Panc1 (cell line): Measurements from ENCODE around the gene ATG4D.

Experiments
- POLR2AphosphoS5 ChIP-seq: IDR thresholded peaks from 2 replicates; pipeline ENCODE4 v1.6.1; 2012; ENCODE audit warnings: mild to moderate bottlenecking, low read depth, low read length, moderate library complexity
- TCF7L2 ChIP-seq: IDR thresholded peaks from 2 replicates; pipeline ENCODE4 v1.6.1; 2011; ENCODE audit warnings: mild to moderate bottlenecking, low read depth, low read length, inconsistent platforms
- TF ChIP-seq, protein P1 (sequence below): fragments of 450-650 bp; IDR thresholded peaks from 2 replicates; pipeline ENCODE4 v1.5.1; 2017; ENCODE audit warnings: mild to moderate bottlenecking

DNA sequence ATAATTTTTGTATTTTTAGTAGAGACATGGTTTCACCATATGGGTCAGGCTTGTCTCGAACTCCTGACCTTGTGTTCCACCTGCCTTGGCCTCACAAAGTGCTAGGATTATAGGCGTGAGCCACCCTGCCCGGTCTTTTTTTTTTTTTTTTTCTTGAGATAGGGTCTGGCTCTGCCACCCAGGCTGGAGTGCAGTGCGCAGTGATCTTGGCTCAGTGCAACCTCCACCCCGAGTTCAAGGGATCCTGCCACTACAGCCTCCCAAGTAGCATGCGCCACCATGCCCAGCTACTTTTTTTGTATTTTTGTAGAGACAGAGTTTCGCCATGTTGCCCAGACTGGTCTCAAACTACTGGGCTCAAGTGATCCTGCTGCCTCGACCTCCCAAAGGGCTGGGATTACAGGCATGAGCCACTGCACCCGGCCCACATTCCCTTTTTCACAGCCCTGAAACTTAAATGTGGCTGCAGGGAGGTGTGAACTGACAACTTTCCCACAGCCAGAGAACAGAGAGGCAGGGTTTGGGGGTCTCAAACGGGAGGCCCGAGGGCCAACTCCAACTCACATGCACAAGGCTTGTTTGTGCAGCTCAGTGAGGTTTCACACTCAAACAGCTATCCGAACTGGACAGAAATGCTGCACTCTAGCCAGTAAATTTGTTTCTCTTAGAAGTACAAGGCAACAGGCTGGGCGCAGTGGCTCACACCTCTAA is 22.1 kb upstream of the ATG4D start:
- TF ChIP-seq POLR2AphosphoS5 (no peak), TCF7L2 (no peak)
- TF ChIP-seq, protein P1, sequence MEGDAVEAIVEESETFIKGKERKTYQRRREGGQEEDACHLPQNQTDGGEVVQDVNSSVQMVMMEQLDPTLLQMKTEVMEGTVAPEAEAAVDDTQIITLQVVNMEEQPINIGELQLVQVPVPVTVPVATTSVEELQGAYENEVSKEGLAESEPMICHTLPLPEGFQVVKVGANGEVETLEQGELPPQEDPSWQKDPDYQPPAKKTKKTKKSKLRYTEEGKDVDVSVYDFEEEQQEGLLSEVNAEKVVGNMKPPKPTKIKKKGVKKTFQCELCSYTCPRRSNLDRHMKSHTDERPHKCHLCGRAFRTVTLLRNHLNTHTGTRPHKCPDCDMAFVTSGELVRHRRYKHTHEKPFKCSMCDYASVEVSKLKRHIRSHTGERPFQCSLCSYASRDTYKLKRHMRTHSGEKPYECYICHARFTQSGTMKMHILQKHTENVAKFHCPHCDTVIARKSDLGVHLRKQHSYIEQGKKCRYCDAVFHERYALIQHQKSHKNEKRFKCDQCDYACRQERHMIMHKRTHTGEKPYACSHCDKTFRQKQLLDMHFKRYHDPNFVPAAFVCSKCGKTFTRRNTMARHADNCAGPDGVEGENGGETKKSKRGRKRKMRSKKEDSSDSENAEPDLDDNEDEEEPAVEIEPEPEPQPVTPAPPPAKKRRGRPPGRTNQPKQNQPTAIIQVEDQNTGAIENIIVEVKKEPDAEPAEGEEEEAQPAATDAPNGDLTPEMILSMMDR, result no peak
